H1 (cell line): ENCODE data around the gene HSFX4. TPM values are rescaled to one million over a fixed set of nuclear protein-coding genes. Genes with fewer than 3 reads are reported as not detected.
A peak's percentile ranks its signal among the peaks of the same experiment; 100 is the strongest.

ENCODE experiments used
- CTCF ChIA-PET: fragments of 300-600 bp; sonication (Branson Sonifier 250); formaldehyde crosslinking; loops from one replicate; lab custom pipeline; 2021; ENCODE audit not compliant: partially characterized antibody; lab: Charles Lee
- POLR2A ChIA-PET: fragments of 300-600 bp; sonication (Branson Sonifier 250); formaldehyde crosslinking; loops from one replicate; lab custom pipeline; 2021; ENCODE audit warnings: inconsistent platforms; ENCODE audit not compliant: partially characterized antibody; lab: Charles Lee
- DNase-seq, 2 experiments: peaks; one replicate each; pipeline versions ENCODE4 v3.0.0 to v3.0.0-alpha.2; 2010 to 2022; ENCODE audit warnings: low spot score in 2 of 2, low read depth in 1 of 2, mixed read lengths in 1 of 2
- FAIRE-seq: peaks from 2 replicates; lab custom pipeline; 2011; peaks lifted over from hg19 to GRCh38; lab: Jason Lieb, UNC
- H2AFZ ChIP-seq: 2 replicates; pipeline ENCODE4 v1.8.1; 2012; ENCODE audit warnings: low read length, inconsistent platforms
- H2AK5ac ChIP-seq: 2 replicates; pipeline ENCODE4 v1.6.1; 2013; ENCODE audit warnings: low read depth, low read length
- H2BK120ac ChIP-seq: replicated peaks from 2 replicates; pipeline ENCODE3; 2013; ENCODE audit warnings: low read depth, low read length, inconsistent platforms
- H2BK12ac ChIP-seq: 2 replicates; pipeline ENCODE4 v1.6.1; 2013; ENCODE audit warnings: low read depth, low read length
- H2BK15ac ChIP-seq: 2 replicates; pipeline ENCODE4 v1.6.1; 2013; ENCODE audit warnings: low read length
- H2BK20ac ChIP-seq: 2 replicates; pipeline ENCODE4 v1.6.1; 2013; ENCODE audit warnings: low read length
- H2BK5ac ChIP-seq: 2 replicates; pipeline ENCODE4 v1.6.1; 2013; ENCODE audit warnings: low read depth, low read length
- H3K14ac ChIP-seq: 2 replicates; pipeline ENCODE4 v1.6.1; 2013; ENCODE audit warnings: inconsistent platforms; ENCODE audit not compliant: insufficient read length
- H3K18ac ChIP-seq: 2 replicates; pipeline ENCODE4 v1.6.1; 2013; ENCODE audit warnings: low read length; ENCODE audit errors: extremely low read depth
- H3K23ac ChIP-seq: 2 replicates; pipeline ENCODE4 v1.6.1; 2013; ENCODE audit warnings: inconsistent platforms; ENCODE audit not compliant: insufficient read length
- H3K23me2 ChIP-seq: 2 replicates; pipeline ENCODE4 v1.6.1; 2013; ENCODE audit warnings: low read depth, low read length
- H3K27ac ChIP-seq: 2 replicates; pipeline ENCODE4 v1.6.1; 2011; ENCODE audit warnings: low read depth, low read length, inconsistent platforms
- H3K27me3 ChIP-seq, 4 experiments: replicated peaks in 1 of 4; 1 replicate in 1 of 4; 2 replicates in 3 of 4; pipeline versions ENCODE4 v1.6.1 to v1.8.1; 2011 to 2013; ENCODE audit warnings: low read length in 3 of 4, mild to moderate bottlenecking in 3 of 4, inconsistent platforms in 2 of 4, mixed read lengths in 2 of 4, moderate library complexity in 1 of 4; ENCODE audit not compliant: control insufficient read depth in 3 of 4, insufficient read depth in 3 of 4; ENCODE audit errors: extremely low read depth in 1 of 4
- H3K36me3 ChIP-seq, 4 experiments: 2 replicates each; pipeline versions ENCODE4 v1.6.1 to v1.8.1; 2011 to 2013; ENCODE audit warnings: mild to moderate bottlenecking in 4 of 4, low read length in 3 of 4, moderate library complexity in 2 of 4, control low read depth in 1 of 4, inconsistent platforms in 1 of 4; ENCODE audit not compliant: insufficient read depth in 4 of 4, control insufficient read depth in 2 of 4
- H3K4ac ChIP-seq: replicated peaks from 2 replicates; pipeline ENCODE3; 2013; ENCODE audit warnings: low read length, low read depth, mixed read lengths, inconsistent platforms; ENCODE audit not compliant: insufficient read length
- H3K4me1 ChIP-seq, 4 experiments: replicated peaks in 1 of 4; 1 replicate in 1 of 4; 2 replicates in 3 of 4; pipeline versions ENCODE4 v1.6.1 to v1.8.1; 2011 to 2013; ENCODE audit warnings: low read length in 3 of 4, inconsistent platforms in 2 of 4, mixed read lengths in 1 of 4; ENCODE audit not compliant: insufficient read depth in 4 of 4, control insufficient read depth in 3 of 4
- H3K4me2 ChIP-seq, 2 experiments: 2 replicates each; pipeline versions ENCODE4 v1.6.1 to v1.8.1; 2011 to 2013; ENCODE audit warnings: low read depth in 2 of 2, low read length in 2 of 2, control low read depth in 1 of 2, inconsistent platforms in 1 of 2, mild to moderate bottlenecking in 1 of 2; ENCODE audit not compliant: insufficient read depth in 1 of 2
- H3K4me3 ChIP-seq, 4 experiments: fragments of 200-600, 300-600 bp in 1 of 4; sonication (generic), shearing (Covaris generic), sonication (Bioruptor Twin) in 1 of 4; 2 replicates each; pipeline versions ENCODE4 v1.5.1 to v1.8.1; 2011 to 2016; ENCODE audit warnings: low read length in 4 of 4, low read depth in 3 of 4, control low read depth in 2 of 4, inconsistent platforms in 2 of 4, mild to moderate bottlenecking in 2 of 4, mixed read lengths in 1 of 4, moderate library complexity in 1 of 4; ENCODE audit not compliant: insufficient read depth in 2 of 4; ENCODE audit errors: extremely low read depth in 1 of 4
- H3K56ac ChIP-seq: replicated peaks from 2 replicates; pipeline ENCODE3; 2013; ENCODE audit warnings: low read depth, mild to moderate bottlenecking, mixed read lengths, low read length, inconsistent platforms; ENCODE audit not compliant: insufficient read length
- H3K79me1 ChIP-seq: 2 replicates; pipeline ENCODE4 v1.6.1; 2013; ENCODE audit warnings: low read depth, low read length, control low read depth
- H3K79me2 ChIP-seq, 2 experiments: 2 replicates each; pipeline versions ENCODE4 v1.6.1 to v1.8.1; 2012 to 2013; ENCODE audit warnings: low read length in 2 of 2, mild to moderate bottlenecking in 2 of 2, inconsistent platforms in 1 of 2; ENCODE audit not compliant: insufficient read depth in 2 of 2, control insufficient read depth in 1 of 2
- H3K9ac ChIP-seq, 4 experiments: replicated peaks in 1 of 4; 1 replicate in 1 of 4; 2 replicates in 3 of 4; pipeline versions ENCODE4 v1.6.1 to v1.8.1; 2011 to 2013; ENCODE audit warnings: low read depth in 3 of 4, low read length in 3 of 4, control low read depth in 2 of 4, mild to moderate bottlenecking in 2 of 4, moderate library complexity in 2 of 4, inconsistent platforms in 1 of 4; ENCODE audit errors: extremely low read depth in 1 of 4
- H3K9me3 ChIP-seq, 2 experiments: 2 replicates each; pipeline versions ENCODE4 v1.6.1 to v1.8.1; 2012 to 2013; ENCODE audit warnings: mild to moderate bottlenecking in 2 of 2, moderate library complexity in 2 of 2, control low read depth in 1 of 2, inconsistent platforms in 1 of 2, low read depth in 1 of 2, low read length in 1 of 2, mixed read lengths in 1 of 2; ENCODE audit not compliant: insufficient read depth in 2 of 2
- H4K20me1 ChIP-seq, 2 experiments: replicated peaks in 1 of 2; 2 replicates each; pipeline versions ENCODE3 to v1.8.1; 2011 to 2013; ENCODE audit warnings: inconsistent platforms in 2 of 2, low read length in 2 of 2, mild to moderate bottlenecking in 1 of 2; ENCODE audit not compliant: insufficient read depth in 2 of 2, control insufficient read depth in 1 of 2
- H4K5ac ChIP-seq: 2 replicates; pipeline ENCODE4 v1.6.1; 2013; ENCODE audit warnings: low read length, low read depth, mixed read lengths, inconsistent platforms; ENCODE audit not compliant: insufficient read length
- H4K8ac ChIP-seq: 2 replicates; pipeline ENCODE4 v1.8.0; 2013; ENCODE audit warnings: mild to moderate bottlenecking, moderate library complexity, low read length, inconsistent platforms; ENCODE audit not compliant: insufficient read depth; ENCODE audit errors: extremely low read depth
- H4K91ac ChIP-seq: replicated peaks from 2 replicates; pipeline ENCODE3; 2013; ENCODE audit warnings: low read length, mixed read lengths, inconsistent platforms; ENCODE audit not compliant: insufficient read length
- ATF2 ChIP-seq: IDR thresholded peaks from 2 replicates; pipeline ENCODE4 v1.6.1; 2012; ENCODE audit warnings: low read length, inconsistent platforms
- BRCA1 ChIP-seq: IDR thresholded peaks from 2 replicates; pipeline ENCODE4 v1.6.1; 2012; ENCODE audit warnings: low read depth, low read length, improper control_type of control experiment
- CHD2 ChIP-seq: IDR thresholded peaks from 2 replicates; pipeline ENCODE4 v1.6.1; 2012; ENCODE audit warnings: low read length, improper control_type of control experiment
- JUN ChIP-seq: IDR thresholded peaks from 2 replicates; pipeline ENCODE4 v1.6.1; 2011; ENCODE audit warnings: low read depth, mild to moderate bottlenecking, improper control_type of control experiment, low read length
- MAFK ChIP-seq: IDR thresholded peaks from 2 replicates; pipeline ENCODE4 v1.6.1; 2012; ENCODE audit warnings: low read depth, mild to moderate bottlenecking, improper control_type of control experiment, low read length
- RAD21 ChIP-seq, 2 experiments: IDR thresholded peaks in 1 of 2; conservative IDR thresholded peaks in 1 of 2; 2 replicates each; pipeline ENCODE4 v1.6.1; 2011; ENCODE audit warnings: low read depth in 2 of 2, low read length in 2 of 2, improper control_type of control experiment in 1 of 2, inconsistent platforms in 1 of 2, mild to moderate bottlenecking in 1 of 2, moderate library complexity in 1 of 2
- RXRA ChIP-seq: IDR thresholded peaks from 2 replicates; pipeline ENCODE4 v1.6.1; 2011; ENCODE audit warnings: low read depth, mild to moderate bottlenecking, low read length, moderate library complexity; ENCODE audit not compliant: insufficient read depth
- SRF ChIP-seq: IDR thresholded peaks from 2 replicates; pipeline ENCODE4 v1.6.1; 2011; ENCODE audit warnings: mild to moderate bottlenecking, low read depth, low read length, moderate library complexity
- SUZ12 ChIP-seq: fragments of 200-600 bp; sonication (generic); IDR thresholded peaks from 2 replicates; pipeline ENCODE4 v1.6.1; 2012; ENCODE audit warnings: mild to moderate bottlenecking, inconsistent platforms, low read length, moderate library complexity, mixed read lengths
- TCF12 ChIP-seq: IDR thresholded peaks from 2 replicates; pipeline ENCODE4 v1.6.1; 2011; ENCODE audit warnings: low read depth, mild to moderate bottlenecking, low read length
- USF2 ChIP-seq: IDR thresholded peaks from 2 replicates; pipeline ENCODE4 v1.6.1; 2011; ENCODE audit warnings: low read length, improper control_type of control experiment
- WGBS, 2 experiments: shearing (Covaris generic) in 1 of 2; methylation state at CpG; one replicate each; pipeline versions ENCODE4 v1.1.6 to v1.1.7; 2013 to 2015; ENCODE audit warnings: low lambda C conversion rate in 2 of 2, mixed read lengths in 2 of 2, inconsistent platforms in 1 of 2, low coverage in 1 of 2, missing lambda C conversion rate in 1 of 2; ENCODE audit not compliant: insufficient replicate concordance in 2 of 2, insufficient coverage in 1 of 2, insufficient read length in 1 of 2; ENCODE audit errors: extremely low coverage in 1 of 2, missing lambda C conversion rate in 1 of 2; 5-methylcytosine and 5-hydroxymethylcytosine counted together
- polyA plus RNA-seq, 7 experiments: library from polyadenylated mRNA; depleted of rRNA in 3 of 7; stranded (reverse) in 5 of 7; unstranded in 2 of 7; fragments of >200 nt in 5 of 7; fragments of 200-250 nt in 2 of 7; gene quantifications; 1 replicate in 5 of 7; 2 replicates in 1 of 7; 4 replicates in 1 of 7; pipeline versions ENCODE4 v1.2.1 to v1.2.3, GENCODE V29; 2011 to 2013; ENCODE audit warnings: missing spikeins in 2 of 7, mixed read lengths in 2 of 7
- total RNA-seq: library from RNA; stranded (reverse); fragmentation: NEBNext Ultra II Directional; extraction: Animal tissue kit (Norgen Biotek cat#: 25700); gene quantifications from 2 replicates; pipeline ENCODE4 v1.2.1, GENCODE V29; 2021

Gene HSFX4
- total and polyA plus RNA-seq, 2 of the 8 experiments (the other 6 are each of a cell fraction or from before 2014, with no cell fraction given), result not detected

- POLR2A ChIA-PET, result no interaction called here
- no peak overlapping the region for H3K18ac ChIP-seq
- H2BK120ac ChIP-seq, result peak overlapping the region; percentile 10
- TF ChIP-seq MAFK (no peak), BRCA1 (no peak), RXRA (no peak), CHD2 (no peak), SRF (no peak), ATF2 (no peak), JUN (no peak), TCF12 (no peak), SUZ12 (no peak), RAD21 (IDR thresholded peaks at IDR 0.05 in 1 of 2, conservative IDR thresholded peaks at IDR 0.05 in 1 of 2; ENCODE audit: low read depth in 2 of 2, low read length in 2 of 2) (no peak), USF2 (no peak)
Observed at GRCh38 chrX:149898554-149898953, 30.8 kb upstream of the HSFX4 start.

More at GRCh38 chrX:149898554-149898953, 30.8 kb upstream of the HSFX4 start:
- Histone ChIP-seq H3K79me2 (no peaks in the 10 kb centered on the region), H4K20me1 (no peaks in the 10 kb centered on the region), H2BK12ac (no peak overlapping the region), H3K4ac (no peak overlapping the region), H3K79me1 (no peaks in the 10 kb centered on the region), H3K23ac (no peak overlapping the region), H3K27ac (no peak overlapping the region), H3K4me3 (no peak overlapping the region), H3K14ac (no peak overlapping the region), H4K91ac (no peak overlapping the region), H4K8ac (no peak overlapping the region), H2BK5ac (no peak overlapping the region), H2BK20ac (no peak overlapping the region), H3K23me2 (no peaks in the 10 kb centered on the region; the same call in 1 of the 2 replicates), H4K5ac (no peak overlapping the region), H3K9me3 (no peaks in the 10 kb centered on the region), H3K36me3 (no peaks in the 10 kb centered on the region), H3K56ac (no peak overlapping the region), H3K27me3 (no peaks in the 10 kb centered on the region), H2AK5ac (no peak overlapping the region), H3K4me2 (no peak overlapping the region), H3K4me1 (no peaks in the 10 kb centered on the region), H2AFZ (no peak overlapping the region), H3K9ac (no peak overlapping the region), H2BK15ac (no peak overlapping the region)
- CTCF ChIA-PET, result no interaction called here
- no peak for FAIRE-seq
- no peak for DNase-seq
- WGBS, 2 experiments, result 100% methylated on average over 1 of the region's 1 CpG; no CpG with 5 or more reads in 1 of the 2 experiments
